Tibial nerve (tissue), 4 donors: ENCODE results near the gene ARRB2.

Experiments
- CTCF ChIP-seq, 5 experiments: fragments of 200-600 bp in 3 of 5; fragments of 450-650 bp in 2 of 5; sonication (generic) in 3 of 5; IDR thresholded peaks; one replicate each; pipeline ENCODE4 v1.5.1; 2016 to 2019; ENCODE audit warnings: antibody characterized with exemption in 5 of 5, mild to moderate bottlenecking in 3 of 5, moderate library complexity in 2 of 5
- EP300 ChIP-seq, 2 donors: sonication (generic); formaldehyde crosslinking; IDR thresholded peaks; one replicate each; pipeline ENCODE4 v1.6.1; 2017; ENCODE audit warnings: antibody characterized with exemption in 2 of 2, mild to moderate bottlenecking in 1 of 2
- POLR2A ChIP-seq, 2 donors: fragments of 450-650 bp; IDR thresholded peaks; one replicate each; pipeline ENCODE4 v1.6.1; 2017; ENCODE audit warnings: antibody characterized with exemption in 2 of 2, mild to moderate bottlenecking in 2 of 2, moderate library complexity in 2 of 2

- no peak for TF ChIP-seq CTCF (IDR thresholded peaks at IDR 0.05)
- no peak for TF ChIP-seq POLR2A (IDR thresholded peaks at IDR 0.05)
- TF ChIP-seq EP300 (IDR thresholded peaks at IDR 0.05): no peak
Observed at GRCh38 chr17:4717791-4718190, 7.4 kb downstream of the ARRB2 start.
